Measurements from ENCODE around the gene KLHL10.

Gene KLHL10

DNA sequence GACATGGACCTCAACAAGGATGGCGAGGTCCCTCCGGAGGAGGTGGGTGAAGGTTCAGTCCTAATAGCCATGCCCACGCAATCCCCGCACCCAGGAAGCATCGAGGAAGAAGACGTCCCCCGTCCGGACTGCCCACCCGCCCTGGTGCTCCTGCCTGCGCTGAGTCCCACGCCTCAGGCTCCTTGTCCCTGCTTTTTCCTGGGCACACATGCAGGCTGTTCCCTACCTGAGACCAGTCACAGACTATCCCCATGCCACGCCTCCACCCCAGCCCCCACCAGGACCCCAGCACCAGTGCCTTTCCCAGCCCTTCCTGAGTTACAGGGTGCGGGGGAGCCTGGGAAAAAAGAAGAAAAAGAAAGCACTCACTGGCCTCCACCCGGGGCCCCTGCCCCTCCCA is 15.8 kb upstream of the KLHL10 start:
- TF ChIP-seq, protein P1, sequence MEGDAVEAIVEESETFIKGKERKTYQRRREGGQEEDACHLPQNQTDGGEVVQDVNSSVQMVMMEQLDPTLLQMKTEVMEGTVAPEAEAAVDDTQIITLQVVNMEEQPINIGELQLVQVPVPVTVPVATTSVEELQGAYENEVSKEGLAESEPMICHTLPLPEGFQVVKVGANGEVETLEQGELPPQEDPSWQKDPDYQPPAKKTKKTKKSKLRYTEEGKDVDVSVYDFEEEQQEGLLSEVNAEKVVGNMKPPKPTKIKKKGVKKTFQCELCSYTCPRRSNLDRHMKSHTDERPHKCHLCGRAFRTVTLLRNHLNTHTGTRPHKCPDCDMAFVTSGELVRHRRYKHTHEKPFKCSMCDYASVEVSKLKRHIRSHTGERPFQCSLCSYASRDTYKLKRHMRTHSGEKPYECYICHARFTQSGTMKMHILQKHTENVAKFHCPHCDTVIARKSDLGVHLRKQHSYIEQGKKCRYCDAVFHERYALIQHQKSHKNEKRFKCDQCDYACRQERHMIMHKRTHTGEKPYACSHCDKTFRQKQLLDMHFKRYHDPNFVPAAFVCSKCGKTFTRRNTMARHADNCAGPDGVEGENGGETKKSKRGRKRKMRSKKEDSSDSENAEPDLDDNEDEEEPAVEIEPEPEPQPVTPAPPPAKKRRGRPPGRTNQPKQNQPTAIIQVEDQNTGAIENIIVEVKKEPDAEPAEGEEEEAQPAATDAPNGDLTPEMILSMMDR (IDR thresholded peaks at IDR 0.05): no peak

DNA sequence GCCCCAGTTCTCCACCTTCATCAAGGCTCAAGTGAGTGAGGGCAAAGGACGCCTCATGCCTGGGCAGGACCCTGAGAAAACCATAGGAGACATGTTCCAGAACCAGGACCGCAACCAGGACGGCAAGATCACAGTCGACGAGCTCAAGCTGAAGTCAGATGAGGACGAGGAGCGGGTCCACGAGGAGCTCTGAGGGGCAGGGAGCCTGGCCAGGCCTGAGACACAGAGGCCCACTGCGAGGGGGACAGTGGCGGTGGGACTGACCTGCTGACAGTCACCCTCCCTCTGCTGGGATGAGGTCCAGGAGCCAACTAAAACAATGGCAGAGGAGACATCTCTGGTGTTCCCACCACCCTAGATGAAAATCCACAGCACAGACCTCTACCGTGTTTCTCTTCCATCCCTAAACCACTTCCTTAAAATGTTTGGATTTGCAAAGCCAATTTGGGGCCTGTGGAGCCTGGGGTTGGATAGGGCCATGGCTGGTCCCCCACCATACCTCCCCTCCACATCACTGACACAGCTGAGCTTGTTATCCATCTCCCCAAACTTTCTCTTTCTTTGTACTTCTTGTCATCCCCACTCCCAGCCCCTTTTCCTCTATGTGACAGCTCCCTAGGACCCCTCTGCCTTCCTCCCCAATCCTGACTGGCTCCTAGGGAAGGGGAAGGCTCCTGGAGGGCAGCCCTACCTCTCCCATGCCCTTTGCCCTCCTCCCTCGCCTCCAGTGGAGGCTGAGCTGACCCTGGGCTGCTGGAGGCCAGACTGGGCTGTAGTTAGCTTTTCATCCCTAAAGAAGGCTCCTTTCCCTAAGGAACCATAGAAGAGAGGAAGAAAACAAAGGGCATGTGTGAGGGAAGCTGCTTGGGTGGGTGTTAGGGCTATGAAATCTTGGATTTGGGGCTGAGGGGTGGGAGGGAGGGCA is 15.1 kb upstream of the KLHL10 start:
- TF ChIP-seq, protein P1 (IDR thresholded peaks at IDR 0.05): no peak

DNA sequence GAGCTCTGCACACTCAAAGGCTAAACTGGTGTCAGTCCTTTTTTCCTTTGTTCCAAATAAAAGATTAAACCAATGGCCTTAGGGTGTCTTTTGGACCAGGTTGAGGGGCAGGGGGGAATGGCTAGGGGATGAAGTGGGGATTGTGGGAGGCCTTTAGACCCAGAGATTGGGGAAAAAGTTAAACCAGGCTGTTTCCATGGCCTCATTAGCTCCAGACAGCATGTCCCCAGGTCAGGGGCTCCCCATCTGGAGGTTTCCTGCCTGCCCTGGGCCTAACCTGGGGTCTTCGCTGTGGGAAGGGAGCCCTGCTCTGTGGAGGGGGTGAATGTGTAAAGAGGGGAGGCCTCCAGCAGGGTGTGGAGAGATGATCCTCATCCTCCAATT is 14.5 kb upstream of the KLHL10 start:
- TF ChIP-seq, protein P1 (IDR thresholded peaks at IDR 0.05): no peak

DNA sequence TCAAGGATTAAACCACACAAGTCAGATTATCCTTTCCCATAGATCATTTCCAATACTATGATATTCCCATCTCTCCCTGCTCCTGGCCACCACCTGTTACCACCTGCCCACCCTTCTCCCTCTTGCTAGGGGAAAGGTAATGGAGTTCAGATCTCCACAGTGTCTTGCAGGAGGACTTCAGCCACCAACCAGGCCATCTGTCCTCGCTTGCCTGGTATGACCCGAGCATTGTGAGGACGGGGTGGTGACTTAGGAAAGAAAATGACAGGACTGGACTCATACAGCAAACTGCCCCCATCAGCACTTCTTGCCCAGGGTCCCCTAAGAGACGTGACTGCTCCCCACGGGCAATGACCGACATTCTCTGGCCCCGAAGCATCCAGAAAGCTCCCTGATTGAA is 14.0 kb upstream of the KLHL10 start:
- TF ChIP-seq, protein P1 (IDR thresholded peaks at IDR 0.05): no peak

DNA sequence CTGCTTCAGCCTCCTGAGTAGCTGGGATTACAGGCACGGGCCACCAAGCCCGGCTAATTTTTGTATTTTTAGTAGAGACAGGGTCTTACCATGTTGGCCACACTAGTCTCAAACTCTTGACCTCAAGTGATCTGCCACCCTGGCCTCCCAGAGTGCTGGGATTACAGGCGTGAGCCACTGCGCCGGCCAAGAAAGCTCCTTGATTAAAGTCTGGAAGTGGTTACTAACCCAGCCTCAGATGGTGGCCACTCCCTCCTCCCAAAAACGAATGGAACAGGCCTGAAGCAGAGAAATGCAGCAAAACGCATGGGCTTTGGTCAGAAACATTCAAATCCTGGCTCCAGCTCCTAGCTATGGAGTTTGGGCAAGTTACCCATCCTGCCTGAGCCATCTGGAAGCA is 13.5 kb upstream of the KLHL10 start:
- TF ChIP-seq, protein P1 (IDR thresholded peaks at IDR 0.05): no peak

DNA sequence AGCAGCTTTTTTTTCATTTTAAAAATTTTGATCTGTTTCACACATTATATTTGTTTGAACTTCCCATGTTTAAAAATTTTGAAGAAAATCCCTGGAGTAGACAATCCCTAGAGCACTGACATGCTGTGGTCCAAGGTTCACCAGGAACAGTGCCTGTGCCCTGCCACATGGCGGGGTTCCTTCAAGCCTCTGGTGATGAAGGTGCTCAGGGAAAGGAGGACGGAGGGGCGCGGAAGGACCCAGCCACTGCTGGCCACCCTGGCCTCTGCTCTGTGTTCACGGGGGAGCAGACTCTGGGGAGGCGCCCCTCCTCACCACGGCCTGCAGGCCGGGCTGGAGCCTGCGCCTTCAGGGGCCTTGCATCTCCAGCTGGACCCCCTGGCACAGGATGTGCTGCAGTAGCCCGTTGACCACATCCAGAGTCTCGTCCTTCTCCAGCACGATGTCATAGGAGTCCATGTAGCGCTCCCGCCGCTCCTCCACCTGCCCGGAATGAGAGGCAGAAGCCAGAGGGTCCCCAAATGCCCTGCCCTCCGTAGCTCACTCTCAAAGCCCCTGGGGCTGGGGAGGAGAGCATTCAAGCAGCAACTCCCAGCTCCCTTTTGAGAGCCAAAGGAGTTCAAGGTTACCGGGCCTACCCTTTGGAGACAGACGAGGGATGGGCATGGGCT is 12.3 kb upstream of the KLHL10 start:
- TF ChIP-seq, protein P1 (IDR thresholded peaks at IDR 0.05): no peak

DNA sequence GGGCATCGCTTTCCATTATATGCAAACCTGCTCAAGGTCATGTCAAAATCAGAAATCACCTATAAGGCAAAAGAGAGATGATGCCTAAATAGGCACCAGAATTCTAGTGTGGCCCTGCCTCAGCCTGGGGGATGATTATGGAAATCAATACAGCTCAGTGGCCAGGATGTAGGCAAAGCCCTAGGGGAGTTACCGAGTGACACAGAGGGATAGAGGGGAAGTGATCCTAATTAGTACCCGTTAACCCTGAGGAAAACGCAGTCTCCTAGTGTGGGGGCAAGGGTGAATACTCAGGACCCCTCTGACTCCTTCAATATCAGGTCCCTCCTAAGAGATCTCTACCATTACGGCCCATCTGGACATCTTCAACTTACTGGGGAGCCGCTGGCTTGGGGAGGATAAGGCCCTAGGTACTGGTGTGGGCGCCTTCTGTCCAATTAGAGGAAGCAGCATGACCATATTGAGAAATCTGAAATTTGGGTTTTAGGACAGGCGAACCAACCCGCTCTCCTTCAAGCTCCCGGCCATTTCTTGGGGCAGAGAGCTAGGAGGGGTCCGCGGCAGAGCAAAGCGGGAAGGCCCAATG is 2.3 kb upstream of the KLHL10 start:
- TF ChIP-seq, protein P1 (IDR thresholded peaks at IDR 0.05): no peak

Measured in LNCAP (cell line).